Measurements from ENCODE around the gene EVX2. TPM values are rescaled to one million over a fixed set of nuclear protein-coding genes. Genes with fewer than 3 reads are reported as not detected.

Gene EVX2
- total and polyA plus RNA-seq, 10 donors = not detected

DNA sequence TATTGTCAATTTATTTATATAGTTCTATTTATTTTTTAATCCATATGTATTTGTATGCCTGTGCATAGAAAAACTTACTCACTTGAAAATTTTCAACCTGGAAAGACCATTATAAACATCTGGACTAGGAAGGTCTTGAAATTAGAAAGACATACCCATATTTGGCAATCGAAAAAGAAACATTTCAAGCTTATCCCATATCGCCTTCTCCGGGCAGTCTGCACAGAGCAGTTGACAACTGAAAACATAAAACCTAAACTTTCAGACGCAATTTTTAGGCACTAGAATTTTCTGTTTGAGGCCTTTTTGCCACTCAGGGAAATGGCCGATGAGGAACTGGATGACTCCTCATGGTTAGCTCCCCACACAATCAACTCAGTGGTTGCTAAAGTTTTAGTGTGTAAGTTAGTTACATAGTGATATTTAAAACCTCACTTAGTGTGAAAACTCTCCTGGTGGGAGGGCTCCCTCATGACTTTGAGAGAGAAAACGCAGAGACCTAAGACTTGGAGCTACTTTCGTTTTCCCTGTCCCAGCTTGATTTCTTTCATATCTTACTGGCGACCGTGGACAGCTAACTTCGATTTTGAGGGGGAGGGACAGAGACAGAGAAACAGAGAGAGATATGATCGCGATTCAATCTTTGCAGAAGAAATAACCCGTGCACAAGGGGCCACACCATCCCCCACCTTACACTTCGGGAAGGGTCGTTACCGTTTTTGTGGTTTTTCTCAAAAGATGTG, 12.7 kb upstream of the EVX2 start:
- peaks cover 10 to 68% (median 52%) of the 10 kb centered on the region in 6 donors for H3K4me1 ChIP-seq
- peaks cover 31 to 100% (median 100%) of the 10 kb centered on the region in 7 donors for H3K27me3 ChIP-seq (replicated peaks in 1 of 7)
- H3K27ac ChIP-seq = no peak overlapping the region
- peaks cover 0 to 5% (median 0%) of the 10 kb centered on the region in 8 donors for H3K9me3 ChIP-seq
- H3K36me3 ChIP-seq = no peaks in the 10 kb centered on the region
- DNase-seq = no peak
- intact Hi-C loops (cut with DNase I; ENCODE audit: low total_unique reads) = loop anchor here (5.0 kb wide), 1 partner anchor 844 kb away; no protein-coding TSS in a partner anchor
- 5 to 10% (median 7%) methylated on average over 16 of the region's 16 CpGs for WGBS, 5 donors
- peak overlapping the region; percentile 11 to 67 (median 38) for H3K4me3 ChIP-seq
- TF ChIP-seq POLR2AphosphoS5 (IDR thresholded peaks at IDR 0.05) (peak in 1 of 3 donors; percentile 37), POLR2A (IDR thresholded peaks at IDR 0.05) (no peak)
- TF ChIP-seq, protein P1, sequence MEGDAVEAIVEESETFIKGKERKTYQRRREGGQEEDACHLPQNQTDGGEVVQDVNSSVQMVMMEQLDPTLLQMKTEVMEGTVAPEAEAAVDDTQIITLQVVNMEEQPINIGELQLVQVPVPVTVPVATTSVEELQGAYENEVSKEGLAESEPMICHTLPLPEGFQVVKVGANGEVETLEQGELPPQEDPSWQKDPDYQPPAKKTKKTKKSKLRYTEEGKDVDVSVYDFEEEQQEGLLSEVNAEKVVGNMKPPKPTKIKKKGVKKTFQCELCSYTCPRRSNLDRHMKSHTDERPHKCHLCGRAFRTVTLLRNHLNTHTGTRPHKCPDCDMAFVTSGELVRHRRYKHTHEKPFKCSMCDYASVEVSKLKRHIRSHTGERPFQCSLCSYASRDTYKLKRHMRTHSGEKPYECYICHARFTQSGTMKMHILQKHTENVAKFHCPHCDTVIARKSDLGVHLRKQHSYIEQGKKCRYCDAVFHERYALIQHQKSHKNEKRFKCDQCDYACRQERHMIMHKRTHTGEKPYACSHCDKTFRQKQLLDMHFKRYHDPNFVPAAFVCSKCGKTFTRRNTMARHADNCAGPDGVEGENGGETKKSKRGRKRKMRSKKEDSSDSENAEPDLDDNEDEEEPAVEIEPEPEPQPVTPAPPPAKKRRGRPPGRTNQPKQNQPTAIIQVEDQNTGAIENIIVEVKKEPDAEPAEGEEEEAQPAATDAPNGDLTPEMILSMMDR (IDR thresholded peaks at IDR 0.05 in 8 of 11, conservative IDR thresholded peaks at IDR 0.05 in 3 of 11) = no peak

DNA sequence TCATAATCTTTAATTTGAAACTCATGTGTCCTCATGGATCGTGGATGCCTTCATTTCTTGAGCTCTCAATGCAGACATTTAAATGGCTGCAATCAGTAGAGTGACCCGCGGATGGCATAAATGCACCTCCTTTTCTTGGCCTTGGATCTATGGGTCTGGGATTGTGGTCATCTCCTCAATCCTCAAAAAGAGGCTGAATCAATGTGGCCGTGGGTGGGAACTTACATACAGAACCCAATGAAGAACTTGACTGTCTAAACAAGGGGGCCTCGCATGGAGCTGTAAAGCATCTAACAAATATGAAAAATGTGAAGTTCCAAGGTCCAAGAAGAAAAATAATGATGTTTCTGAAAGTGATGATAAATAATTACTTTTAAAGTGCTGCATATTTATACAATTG, 11.7 kb upstream of the EVX2 start:
- intact Hi-C loops (cut with DNase I; ENCODE audit: low total_unique reads) = loop anchor here (5.0 kb wide), 1 partner anchor 843 kb away; no protein-coding TSS in a partner anchor
- H3K27me3 ChIP-seq (replicated peaks in 1 of 7) = peaks cover 31 to 100% (median 100%) of the 10 kb centered on the region in 7 donors
- TF ChIP-seq POLR2AphosphoS5 (IDR thresholded peaks at IDR 0.05) (no peak), POLR2A (IDR thresholded peaks at IDR 0.05) (no peak)
- TF ChIP-seq, protein P1 (IDR thresholded peaks at IDR 0.05 in 8 of 11, conservative IDR thresholded peaks at IDR 0.05 in 3 of 11) = no peak
- no peak overlapping the region for H3K4me3 ChIP-seq
- no peak overlapping the region for H3K27ac ChIP-seq
- H3K9me3 ChIP-seq = peaks cover 0 to 5% (median 0%) of the 10 kb centered on the region in 8 donors
- WGBS, 5 donors = 12 to 20% (median 17%) methylated on average over 5 of the region's 5 CpGs
- peaks cover 10 to 66% (median 51%) of the 10 kb centered on the region in 6 donors for H3K4me1 ChIP-seq
- DNase-seq = no peak
- no peaks in the 10 kb centered on the region for H3K36me3 ChIP-seq

DNA sequence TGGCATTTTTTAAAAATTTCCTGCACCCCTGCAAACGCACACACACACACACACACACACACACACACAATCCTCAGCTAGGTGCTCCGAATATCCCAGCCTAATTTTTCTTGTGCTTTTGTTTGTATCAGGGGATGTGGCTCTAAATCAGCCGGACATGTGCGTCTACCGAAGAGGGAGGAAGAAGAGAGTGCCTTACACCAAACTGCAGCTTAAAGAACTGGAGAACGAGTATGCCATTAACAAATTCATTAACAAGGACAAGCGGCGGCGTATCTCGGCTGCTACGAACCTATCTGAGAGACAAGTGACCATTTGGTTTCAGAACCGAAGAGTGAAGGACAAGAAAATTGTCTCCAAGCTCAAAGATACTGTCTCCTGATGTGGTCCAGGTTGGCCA, 10.6 kb upstream of the EVX2 start:
- no peak overlapping the region for H3K27ac ChIP-seq
- H3K36me3 ChIP-seq = no peaks in the 10 kb centered on the region
- TF ChIP-seq, protein P1 (IDR thresholded peaks at IDR 0.05 in 8 of 11, conservative IDR thresholded peaks at IDR 0.05 in 3 of 11) = no peak
- TF ChIP-seq POLR2A (IDR thresholded peaks at IDR 0.05) = no peak
- intact Hi-C loops (cut with DNase I; ENCODE audit: low total_unique reads) = no loop called here
- H3K4me1 ChIP-seq = peaks cover 10 to 55% (median 44%) of the 10 kb centered on the region in 6 donors
- no peak for DNase-seq
- 8 to 11% (median 8%) methylated on average over 12 of the region's 12 CpGs for WGBS, 5 donors
- H3K4me3 ChIP-seq = no peak overlapping the region
- H3K27me3 ChIP-seq (replicated peaks in 1 of 7) = peaks cover 26 to 100% (median 100%) of the 10 kb centered on the region in 7 donors
- H3K9me3 ChIP-seq = no peaks in the 10 kb centered on the region

DNA sequence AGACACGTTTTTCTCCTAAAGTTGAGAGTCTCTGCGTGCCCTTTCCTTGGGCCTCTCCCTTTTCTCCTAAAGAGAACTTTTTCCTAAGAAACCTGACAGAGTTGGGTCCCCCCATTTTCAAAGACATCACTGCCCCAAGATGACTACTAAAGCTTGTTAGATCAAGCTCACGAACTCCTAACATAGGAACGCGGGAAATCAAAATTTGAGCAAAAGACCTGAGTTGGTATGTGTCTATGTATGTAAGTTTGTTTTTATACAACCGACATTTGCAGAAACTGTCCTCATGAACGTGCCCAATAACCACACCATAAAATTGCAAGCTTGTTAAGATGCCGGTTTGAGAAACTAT, 10.1 kb upstream of the EVX2 start:
- intact Hi-C loops (cut with DNase I; ENCODE audit: low total_unique reads) = no loop called here
- peaks cover 29 to 100% (median 100%) of the 10 kb centered on the region in 7 donors for H3K27me3 ChIP-seq (replicated peaks in 1 of 7)
- no peak overlapping the region for H3K27ac ChIP-seq
- DNase-seq = no peak
- 7 to 13% (median 10%) methylated on average over 8 of the region's 8 CpGs for WGBS, 5 donors
- no peaks in the 10 kb centered on the region for H3K36me3 ChIP-seq
- no peaks in the 10 kb centered on the region for H3K9me3 ChIP-seq
- no peak overlapping the region for H3K4me3 ChIP-seq
- TF ChIP-seq, protein P1 (IDR thresholded peaks at IDR 0.05 in 8 of 11, conservative IDR thresholded peaks at IDR 0.05 in 3 of 11) = no peak
- TF ChIP-seq POLR2AphosphoS5 (IDR thresholded peaks at IDR 0.05) (no peak), POLR2A (IDR thresholded peaks at IDR 0.05) (no peak)
- peaks cover 10 to 51% (median 42%) of the 10 kb centered on the region in 6 donors for H3K4me1 ChIP-seq
